NCI-H2029 treated with DMSO at 0.1 percent for 48 hours (cell line): Measurements from ENCODE around the gene OTUB1.
A peak's percentile ranks its signal among the peaks of the same experiment; 100 is the strongest.
"Not testable (repeated sequence)": the region's sequence is repeated elsewhere in the genome, so short reads cannot be mapped to it uniquely, and the experiment has no call there.

Experiments used
- DNase-seq: peaks from one replicate; lab custom pipeline; 2025; lab: John Stamatoyannopoulos, UW

The OTUB1 gene, protein sequence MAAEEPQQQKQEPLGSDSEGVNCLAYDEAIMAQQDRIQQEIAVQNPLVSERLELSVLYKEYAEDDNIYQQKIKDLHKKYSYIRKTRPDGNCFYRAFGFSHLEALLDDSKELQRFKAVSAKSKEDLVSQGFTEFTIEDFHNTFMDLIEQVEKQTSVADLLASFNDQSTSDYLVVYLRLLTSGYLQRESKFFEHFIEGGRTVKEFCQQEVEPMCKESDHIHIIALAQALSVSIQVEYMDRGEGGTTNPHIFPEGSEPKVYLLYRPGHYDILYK

DNA sequence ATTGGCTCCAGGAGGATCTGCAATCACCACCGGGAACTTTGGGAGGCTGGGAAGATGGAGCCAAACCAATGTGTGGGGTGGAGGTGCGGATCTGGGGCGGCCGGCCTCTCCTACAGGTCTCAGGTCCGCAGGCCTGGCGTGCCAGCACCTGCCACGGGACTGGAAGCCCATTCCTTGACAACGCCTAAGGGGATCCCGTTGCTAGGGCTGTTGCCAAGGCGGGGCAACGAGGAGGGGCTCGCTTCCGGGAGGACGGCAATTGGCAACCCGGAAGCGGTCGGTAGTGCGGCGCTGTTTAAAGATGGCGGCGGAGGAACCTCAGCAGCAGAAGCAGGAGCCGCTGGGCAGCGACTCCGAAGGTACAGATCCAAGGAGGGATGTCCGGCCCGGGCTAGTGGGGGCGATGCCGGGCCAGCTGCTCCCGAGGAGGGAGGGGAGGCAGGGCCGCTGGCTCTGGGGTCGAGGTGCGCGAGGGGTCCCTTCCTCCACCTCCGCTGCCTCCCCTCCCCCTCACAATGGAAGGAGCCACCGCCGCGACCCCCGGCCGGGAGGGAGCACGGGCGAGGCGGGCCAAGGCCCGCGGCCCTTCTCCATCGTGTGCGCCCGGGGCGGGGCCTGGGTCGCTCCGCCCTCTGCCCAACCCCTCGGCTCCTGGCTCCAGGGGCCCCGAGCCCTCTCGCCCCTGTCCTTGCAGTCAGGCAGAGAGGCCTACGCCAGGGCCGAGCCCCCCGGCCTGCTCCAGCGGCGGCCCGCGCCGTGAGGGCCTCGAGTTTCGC lies at the start of gene OTUB1:
TSS of gene OTUB1 (plus strand) at position 283 of the 776 bp plus-strand sequence. CDS start at position 302, 19 bp downstream.
- DNase-seq = peak; percentile 76

DNA sequence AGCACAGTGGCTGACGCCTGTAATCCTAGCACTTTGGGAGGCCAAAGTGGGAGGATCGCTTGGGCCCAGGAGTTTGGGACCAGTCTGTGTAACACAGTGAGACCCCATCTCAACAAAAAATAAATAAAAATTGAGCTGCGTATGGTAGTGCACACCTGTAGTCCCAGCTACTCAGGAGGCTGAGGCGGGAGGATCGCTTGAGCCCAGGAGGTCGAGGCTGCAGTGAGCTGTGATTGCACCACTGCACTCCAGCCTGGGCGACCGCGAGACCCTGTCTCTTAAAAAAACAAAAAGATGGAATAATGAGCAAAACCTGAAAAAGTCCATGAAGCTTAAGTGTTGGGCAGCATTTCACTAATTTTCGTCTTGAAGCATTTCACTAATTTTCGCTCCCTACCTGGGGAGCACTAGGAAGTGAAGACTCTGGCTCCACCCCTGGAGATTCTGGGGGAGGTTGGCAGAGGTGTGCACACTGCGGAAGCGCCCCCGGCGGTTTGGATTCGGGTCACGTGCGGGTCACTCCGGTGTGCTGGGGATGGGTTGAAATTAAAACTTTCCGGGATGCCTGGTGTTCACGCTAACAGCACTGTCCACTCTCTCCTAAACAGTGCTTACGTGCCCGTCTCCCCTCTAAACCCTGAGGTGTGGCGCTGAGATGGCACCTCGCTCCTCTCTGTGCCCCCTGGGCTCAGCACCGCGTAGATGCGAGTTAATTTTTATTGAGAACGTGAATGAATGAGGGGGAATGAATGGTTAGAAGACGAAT lies 48.3 kb upstream of the OTUB1 start:
- no peak for DNase-seq

DNA sequence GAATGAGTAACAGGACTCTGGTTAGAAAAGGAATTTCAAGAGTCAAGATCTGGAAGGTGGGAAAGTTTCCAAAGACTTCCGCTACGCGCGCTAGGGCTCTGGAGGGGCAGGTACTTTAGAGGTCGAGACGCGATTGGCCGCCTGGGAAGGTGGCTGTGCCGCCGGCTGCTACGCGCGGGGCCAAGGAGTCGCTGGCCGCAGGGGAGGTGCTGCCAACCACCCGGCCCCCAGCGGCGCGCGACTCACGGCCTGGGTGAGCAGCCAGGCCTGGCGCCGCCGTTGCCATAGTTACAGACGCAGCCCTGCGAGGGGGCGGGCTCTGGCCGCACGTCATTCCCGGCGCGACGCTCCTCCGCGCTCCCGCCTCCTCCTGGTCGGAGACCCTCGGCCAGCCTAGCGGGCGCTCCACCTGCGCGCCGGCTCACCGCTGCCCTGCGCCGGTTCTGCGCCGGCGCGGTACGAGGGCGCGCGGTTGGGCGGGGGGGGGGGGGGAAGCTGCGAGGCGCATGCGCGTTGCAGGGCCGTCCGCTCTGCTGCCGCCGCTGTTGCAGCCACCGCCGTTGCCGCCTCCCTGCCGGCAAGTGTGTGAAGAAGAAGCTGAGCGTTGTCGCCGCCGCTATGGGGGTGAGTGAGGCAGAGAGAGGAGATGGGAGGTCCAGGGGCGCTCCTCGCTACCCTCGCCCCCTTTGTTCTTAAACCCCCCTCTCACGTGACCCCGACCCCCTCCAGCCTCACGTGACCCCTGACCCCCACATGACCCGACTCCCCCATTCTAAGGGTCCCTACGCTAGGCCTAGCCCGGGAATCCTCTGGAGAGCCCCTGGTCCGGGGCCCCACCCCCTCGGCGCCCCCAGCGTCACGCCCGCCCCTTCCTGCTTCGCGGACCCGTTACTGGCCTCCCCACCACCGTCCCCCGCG lies 47.5 kb upstream of the OTUB1 start, which contains the start of gene NAA40:
TSS of gene NAA40 (plus strand) at position 524 of the 918 bp plus-strand sequence. CDS start at position 619, 95 bp downstream.
- DNase-seq = peak; percentile 82

DNA sequence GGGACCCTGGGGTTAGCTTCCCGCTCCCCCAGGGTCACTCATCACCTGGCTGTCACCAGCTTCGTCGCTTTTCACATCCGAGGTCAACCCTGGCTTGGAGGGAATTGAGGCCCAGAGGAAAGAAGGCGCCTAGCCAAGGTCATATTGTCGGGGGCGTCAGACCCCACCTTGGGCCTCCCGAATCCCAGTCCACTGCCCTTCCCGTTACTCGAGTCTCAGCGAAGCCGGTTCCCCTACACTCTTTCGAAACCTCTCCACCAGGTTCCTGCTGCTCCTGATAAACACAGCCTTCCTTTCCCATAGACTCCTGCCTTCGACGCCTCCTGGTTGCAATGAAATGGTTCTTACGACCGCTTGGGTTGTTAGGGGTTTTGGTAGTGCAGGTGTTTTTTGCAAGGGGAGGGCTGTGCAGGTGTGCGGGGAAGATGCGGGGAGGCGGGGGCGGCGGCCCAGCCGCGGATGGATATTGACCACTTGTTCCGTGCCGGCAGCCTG lies 46.8 kb upstream of the OTUB1 start:
- no peak for DNase-seq

DNA sequence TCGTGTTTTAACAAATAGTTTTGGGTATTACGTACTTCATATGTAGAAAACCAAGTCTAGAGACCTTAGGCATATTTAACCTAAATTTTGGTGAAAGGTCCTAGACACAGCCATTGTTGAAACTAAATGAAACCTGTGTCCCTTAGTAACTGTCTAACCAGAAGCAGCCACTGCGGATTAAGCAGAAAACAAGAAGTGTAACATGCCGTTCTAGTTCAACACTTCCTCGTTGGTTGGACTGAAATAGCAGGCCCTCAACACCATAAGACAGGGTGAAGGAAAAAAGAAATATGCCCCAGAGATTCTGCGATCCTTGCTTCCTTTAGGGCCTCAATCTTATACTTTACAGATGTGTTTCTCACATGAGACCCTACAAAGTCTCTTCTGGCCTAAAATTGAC lies 45.5 kb upstream of the OTUB1 start:
- DNase-seq = no peak

DNA sequence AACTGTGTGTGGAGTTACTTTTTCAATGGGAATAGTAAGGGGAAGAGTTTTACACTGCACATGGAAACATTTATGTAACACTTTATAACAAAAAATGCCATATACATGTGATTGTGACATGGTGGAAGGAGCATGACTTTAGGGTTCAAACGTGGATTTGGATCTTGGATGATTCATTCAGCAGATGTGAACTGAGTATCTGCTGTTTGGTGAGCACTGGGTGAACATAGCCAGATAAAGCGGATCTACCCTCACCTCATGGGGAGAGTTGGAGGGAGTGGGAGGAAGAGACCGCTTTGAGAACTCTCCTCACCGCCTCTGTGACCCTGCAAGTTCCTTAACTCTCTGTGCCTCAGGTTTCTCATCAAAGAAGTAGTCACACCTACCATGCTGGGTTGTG lies 44.3 kb upstream of the OTUB1 start:
- no peak for DNase-seq

DNA sequence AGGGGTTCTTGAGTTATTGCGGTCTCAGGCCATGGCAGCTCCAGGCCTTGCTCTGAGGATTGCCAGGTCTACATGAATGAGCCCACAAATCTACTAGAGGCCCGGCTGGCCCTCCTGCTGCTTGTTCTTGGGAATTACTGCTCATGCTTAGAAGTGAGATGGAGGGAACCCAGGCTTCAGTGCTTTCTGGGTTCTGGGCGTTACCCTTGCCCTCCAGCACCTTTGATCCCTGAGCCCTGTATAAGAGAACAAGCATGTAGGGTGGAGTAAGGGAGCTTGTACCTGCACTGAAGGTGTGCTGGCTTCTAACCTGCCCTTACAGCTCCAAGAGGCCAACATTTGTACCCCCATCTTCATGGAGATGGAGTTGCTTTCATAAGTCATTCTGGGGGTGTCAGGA lies 43.4 kb upstream of the OTUB1 start:
- no peak for DNase-seq

DNA sequence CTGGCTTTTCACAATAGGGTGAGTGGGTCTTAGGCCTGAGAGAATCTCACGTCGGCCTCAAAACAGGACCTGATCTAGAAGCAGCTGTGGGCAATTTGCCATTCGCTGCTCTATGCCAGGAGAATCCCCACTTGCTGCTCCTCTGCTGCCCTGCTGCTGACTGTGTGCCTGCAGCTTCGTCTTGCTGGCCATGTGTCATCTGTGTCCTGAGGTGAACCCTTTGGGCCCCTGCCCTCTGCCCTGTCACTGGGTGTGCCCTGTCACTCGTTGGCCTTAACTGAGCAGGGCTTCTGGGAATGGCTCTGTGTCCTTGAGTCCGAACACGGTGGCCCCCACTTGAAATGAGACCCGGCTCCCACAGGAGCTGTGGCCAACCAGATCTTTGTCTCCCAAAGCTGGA lies 41.3 kb upstream of the OTUB1 start:
- no peak for DNase-seq

DNA sequence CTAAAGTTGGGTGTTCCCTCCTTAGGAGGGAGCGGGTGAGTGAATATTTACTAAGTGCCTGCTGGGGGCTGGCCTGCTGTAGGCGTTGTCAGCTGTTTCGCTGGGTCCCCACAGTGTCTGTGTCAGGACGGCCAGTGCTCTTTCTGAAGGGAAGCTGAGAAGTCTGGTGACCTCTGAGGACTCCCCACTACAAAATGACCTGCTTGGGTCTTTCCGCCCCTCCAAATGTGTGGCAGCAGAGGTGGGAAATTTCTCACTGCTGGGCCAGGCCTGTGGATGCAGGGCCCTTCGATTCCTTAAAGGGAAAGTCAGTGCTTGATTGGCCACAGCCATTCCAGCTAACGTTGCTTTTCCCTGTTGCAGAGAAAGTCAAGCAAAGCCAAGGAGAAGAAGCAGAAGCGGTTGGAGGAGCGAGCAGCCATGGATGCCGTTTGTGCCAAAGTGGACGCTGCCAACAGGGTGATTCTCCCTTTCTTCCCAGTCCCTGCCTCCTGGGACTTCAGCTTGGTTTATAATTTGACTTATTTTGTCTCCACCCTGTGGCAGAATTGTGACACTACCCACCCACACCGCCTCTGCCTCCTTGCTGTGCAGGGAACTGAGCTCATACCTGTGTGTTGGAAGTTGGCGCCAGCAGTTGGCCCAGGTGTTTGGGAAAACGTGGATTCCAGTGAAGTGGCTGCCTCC lies 40.6 kb upstream of the OTUB1 start:
- DNase-seq = peak; percentile 78

DNA sequence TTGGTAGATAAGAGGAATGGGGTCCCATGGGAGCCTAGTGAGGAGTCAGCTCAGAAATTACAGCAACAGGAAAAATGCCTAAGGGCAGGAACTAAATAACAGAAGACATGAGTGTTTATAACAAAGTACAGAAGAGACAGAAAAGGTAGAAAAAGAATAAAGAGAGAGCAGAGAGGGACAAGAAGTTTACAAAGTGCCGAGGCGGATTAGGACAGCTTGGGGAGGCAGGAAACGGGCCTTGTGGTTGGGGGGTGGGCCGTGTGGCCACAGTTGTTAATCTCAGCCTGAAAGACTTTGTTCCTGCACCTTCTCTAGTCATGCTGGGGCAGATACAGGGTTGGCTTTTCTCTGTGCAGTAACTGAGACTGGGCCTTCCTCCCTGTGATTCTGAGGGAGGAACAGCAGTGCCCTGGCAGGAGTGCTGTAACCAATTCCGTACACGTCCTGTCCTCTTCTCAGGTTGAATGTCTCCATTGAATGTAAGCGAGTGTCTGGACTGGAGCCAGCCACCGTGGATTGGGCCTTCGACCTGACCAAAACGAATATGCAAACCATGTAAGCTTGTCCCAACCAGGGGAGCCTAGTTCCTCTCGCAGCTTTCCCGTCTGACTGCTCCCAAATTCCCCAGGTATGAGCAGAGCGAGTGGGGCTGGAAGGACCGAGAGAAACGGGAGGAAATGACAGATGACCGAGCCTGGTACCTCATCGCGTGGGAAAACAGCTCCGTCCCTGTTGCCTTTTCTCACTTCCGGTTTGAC lies 34.3 kb upstream of the OTUB1 start:
- no peak for DNase-seq

DNA sequence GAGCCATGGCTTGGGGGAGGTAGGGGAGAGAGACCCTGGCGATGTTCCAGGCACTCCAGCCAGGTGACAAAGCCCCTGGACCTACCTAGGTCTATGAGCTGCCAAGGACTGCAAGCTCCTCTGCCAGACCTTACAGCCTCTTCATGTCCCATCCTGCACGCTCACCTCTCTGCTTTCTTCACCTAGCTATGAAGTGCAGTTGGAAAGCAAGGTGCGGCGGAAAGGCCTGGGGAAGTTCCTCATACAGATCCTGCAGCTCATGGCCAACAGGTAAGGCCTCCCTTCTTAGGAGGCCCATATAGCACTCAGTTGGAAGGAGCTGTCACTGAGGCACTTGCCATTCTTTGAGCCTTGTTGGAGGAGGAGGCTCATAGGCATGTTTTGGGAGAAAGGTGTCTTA lies 33.7 kb upstream of the OTUB1 start:
- no peak for DNase-seq

DNA sequence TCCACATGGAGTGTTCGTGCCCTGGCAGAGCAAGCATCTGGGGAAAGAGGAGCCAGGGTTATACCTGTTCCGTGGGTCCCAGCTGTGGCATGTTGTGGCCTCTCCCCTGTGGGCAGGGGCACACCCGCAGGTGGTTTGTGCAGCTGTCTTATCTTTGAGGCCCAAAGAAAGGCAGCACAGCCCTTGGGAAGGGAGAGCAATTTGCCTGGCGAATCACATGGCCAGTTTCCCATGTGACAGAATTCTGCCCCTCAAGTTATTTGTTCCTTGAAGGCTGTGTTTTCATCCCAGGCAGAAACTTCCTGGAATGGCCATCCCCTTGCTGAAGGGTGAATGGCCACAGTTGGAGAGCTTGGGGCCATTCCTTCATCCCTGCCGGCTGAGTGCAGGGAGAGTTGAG lies 28.2 kb upstream of the OTUB1 start:
- no peak for DNase-seq

DNA sequence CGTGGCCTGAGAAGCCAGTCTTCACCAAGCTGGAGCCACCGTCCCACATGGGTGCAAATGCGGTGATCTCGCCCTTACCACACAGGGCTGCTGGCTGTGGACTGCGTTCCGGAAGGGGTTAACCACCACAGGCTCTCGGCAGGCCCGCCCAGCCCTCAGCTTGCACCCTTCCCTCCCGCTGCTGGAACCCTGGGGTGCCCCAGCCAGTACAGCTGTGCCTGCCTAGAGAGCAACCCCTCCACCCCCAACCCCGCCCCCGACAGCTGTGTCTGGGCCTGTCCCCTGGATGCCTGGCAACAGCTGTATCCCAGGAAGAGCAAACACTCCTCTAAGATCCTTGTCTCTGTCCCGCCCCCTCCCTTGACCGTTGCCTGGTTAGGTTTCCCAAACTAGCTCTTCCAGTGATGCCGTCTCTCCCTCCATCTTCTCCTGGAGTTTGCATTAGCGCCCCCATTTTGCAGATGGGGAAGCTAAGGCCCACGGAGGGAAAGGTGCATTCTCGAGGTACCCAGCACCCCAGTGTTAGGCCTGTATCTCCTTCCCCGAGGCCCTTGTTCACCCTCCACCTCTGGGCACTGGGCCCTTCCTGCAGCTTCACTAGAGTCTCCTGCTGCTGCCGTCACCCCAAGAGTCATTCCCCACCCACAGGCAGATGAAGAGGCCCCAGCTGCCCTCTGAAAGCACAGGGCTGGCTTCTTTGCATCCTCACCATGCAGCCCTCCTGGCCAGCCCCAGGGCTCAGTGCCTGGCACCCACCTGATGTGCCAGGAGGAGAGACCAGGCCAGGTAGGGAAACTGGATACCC lies 24.4 kb upstream of the OTUB1 start:
- peak; percentile 13 for DNase-seq

DNA sequence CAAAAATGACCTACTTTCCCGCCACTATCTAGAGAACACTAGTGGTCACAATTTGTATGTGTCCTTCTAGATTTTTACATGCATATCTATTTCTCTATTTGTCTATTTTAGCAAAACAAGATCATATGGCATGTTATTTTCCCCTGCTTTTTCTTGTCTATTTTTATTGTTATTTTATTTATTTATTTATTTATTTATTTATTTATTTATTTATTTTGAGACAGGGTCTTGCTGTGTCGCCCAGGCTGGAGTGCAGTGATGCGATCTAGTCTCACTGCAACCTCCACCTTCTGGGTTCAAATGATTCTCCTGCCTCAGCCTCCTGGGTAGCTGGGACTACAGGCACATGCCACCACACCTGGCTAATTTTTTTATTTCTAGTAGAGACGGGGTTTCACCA lies 22.3 kb upstream of the OTUB1 start:
- not testable (repeated sequence) for DNase-seq

DNA sequence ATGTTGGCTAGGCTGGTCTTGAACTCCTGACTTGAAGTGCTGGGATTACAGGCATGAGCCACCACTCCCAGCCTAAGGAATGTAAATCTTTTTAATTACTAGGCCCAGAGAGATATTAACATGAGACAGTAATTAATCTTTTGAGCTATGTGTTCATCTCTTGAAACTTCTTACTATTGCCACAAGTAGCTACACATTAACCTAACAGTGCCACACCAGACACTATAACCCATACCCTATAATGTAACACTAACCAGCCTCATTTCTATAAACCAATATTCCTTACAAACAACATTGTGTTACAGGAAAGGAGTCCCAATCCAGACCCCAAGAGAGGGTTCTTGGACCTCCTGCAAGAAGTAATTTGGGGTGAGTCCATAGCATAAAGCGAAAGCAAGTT lies 19.8 kb upstream of the OTUB1 start:
- no peak for DNase-seq

DNA sequence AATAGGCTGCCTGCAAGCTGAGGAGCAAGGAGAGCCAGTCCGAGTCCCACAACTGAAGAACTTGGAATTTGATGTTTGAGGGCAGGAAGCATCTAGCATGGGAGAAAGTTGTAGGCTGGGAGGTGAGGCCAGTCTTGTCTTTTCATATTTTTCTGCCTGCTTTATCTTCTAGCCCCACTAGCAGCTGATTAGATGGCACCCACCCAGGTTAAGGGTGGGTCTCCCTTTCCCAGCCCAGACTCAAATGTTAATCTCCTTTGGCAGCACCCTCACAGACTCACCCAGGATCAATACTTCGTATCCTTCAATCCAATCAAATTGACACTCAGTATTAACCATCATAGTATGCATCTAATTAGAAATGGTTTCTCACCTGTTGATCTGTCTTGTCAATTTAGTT lies 16.8 kb upstream of the OTUB1 start:
- DNase-seq = no peak

DNA sequence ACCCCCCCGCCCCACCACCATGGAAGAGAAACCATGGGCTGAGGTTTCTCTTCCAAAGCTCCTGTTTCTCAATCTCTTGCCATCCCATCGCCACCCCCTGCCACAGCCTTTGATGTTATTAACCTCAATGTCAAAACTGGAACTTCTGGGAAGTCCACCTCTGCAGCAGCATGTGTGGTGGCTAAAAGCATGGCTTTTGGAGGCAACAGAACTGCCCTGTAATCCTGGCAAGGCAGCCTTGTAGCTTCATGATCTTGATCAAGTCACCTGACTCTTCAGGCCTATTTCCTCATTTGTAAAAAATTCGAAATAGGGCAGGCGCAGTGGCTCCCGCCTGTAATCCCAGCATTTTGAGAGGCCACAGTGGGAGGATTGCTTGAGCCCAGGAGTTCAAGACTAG lies 15.3 kb upstream of the OTUB1 start:
- no peak for DNase-seq

DNA sequence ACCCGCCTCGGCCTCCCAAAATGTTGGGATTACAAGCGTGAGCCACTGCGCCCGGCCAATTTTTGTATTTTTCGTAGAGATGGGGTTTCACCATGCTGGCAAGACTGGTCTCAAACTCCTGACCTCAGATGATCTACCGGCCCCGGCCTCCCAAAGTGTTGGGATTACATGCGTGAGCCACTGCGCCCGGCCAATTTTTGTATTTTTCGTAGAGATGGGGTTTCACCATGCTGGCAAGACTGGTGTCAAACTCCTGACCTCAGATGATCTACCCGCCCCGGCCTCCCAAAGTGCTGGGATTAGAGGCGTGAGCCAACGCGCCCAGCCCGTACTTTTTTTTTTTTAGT lies 12.4 kb upstream of the OTUB1 start:
- not testable (repeated sequence) for DNase-seq
